ENCODE data around the gene LARP7.

GRCh38 chr4:112645541-112646329, 8.8 kb downstream of the LARP7 start:
- TF ChIP-seq EZH2phosphoT487 (conservative IDR thresholded peaks at IDR 0.05; ENCODE audit: low read length) (no peak), CTCF (IDR thresholded peaks at IDR 0.05; ENCODE audit: insufficient read depth, low read length, poor library complexity, severe bottlenecking) (no peak)

Measured in SU-DHL-6 (cell line).